GM18508 (cell line): ENCODE measurements around the gene DLX1.

ENCODE experiments used
- ATAC-seq: cut with Tn5 transposase; IDR thresholded peaks from one replicate; pipeline ENCODE4 v1.9.1; 2021; ENCODE audit warnings: moderate number of reproducible peaks; ENCODE audit not compliant: insufficient read depth, unreplicated experiment

The DLX1 gene

GRCh38 chr2:172084645-172085459 lies 455 bp upstream of the DLX1 start:
- ATAC-seq = peak; percentile 75

- no peak for ATAC-seq
Measured at GRCh38 chr2:172086241-172087206, 1.2 kb downstream of the DLX1 start.

- ATAC-seq = no peak
Measured at GRCh38 chr2:172087207-172087779, 2.0 kb downstream of the DLX1 start.

- no peak for ATAC-seq
Measured at GRCh38 chr2:172087780-172088244, 2.5 kb downstream of the DLX1 start.

GRCh38 chr2:172088245-172089004 lies 3.1 kb downstream of the DLX1 start:
- ATAC-seq = no peak

GRCh38 chr2:172089005-172089504 lies 3.7 kb downstream of the DLX1 start:
- ATAC-seq = no peak

GRCh38 chr2:172089633-172090032 lies 4.3 kb downstream of the DLX1 start:
- ATAC-seq = no peak

- no peak for ATAC-seq
Measured at GRCh38 chr2:172090044-172090961, 5.0 kb downstream of the DLX1 start.

GRCh38 chr2:172091000-172091641 lies 5.8 kb downstream of the DLX1 start:
- no peak for ATAC-seq

GRCh38 chr2:172091761-172092566 lies 6.7 kb downstream of the DLX1 start:
- no peak for ATAC-seq

- no peak for ATAC-seq
Measured at GRCh38 chr2:172092716-172093415, 7.6 kb downstream of the DLX1 start.

GRCh38 chr2:172093416-172094293 lies 8.3 kb downstream of the DLX1 start:
- no peak for ATAC-seq

GRCh38 chr2:172094294-172095145 lies 9.2 kb downstream of the DLX1 start:
- ATAC-seq = no peak

- no peak for ATAC-seq
Measured at GRCh38 chr2:172095146-172095904, 10.0 kb downstream of the DLX1 start.
